HFFc6 (cell line): ENCODE measurements around the gene KANTR. TPM values are rescaled to one million over a fixed set of nuclear protein-coding genes. Genes with fewer than 3 reads are reported as not detected.

Source experiments
- DNase-seq: peaks from one replicate; pipeline ENCODE4 v3.0.0-alpha.2; 2018
- H3K27ac Mint-ChIP-seq: 2 replicates; pipeline ENCODE4 v1.8.0; 2020; ENCODE audit warnings: mild to moderate bottlenecking, mixed read lengths
- H3K27me3 Mint-ChIP-seq: 2 replicates; pipeline ENCODE4 v1.8.0; 2021; ENCODE audit warnings: mild to moderate bottlenecking, moderate library complexity, mixed read lengths; ENCODE audit not compliant: insufficient read depth
- H3K36me3 Mint-ChIP-seq: 2 replicates; pipeline ENCODE4 v1.8.0; 2021; ENCODE audit warnings: low read depth, mixed read lengths
- H3K4me1 Mint-ChIP-seq: 2 replicates; pipeline ENCODE4 v1.8.0; 2020; ENCODE audit warnings: low read depth, mixed read lengths
- H3K4me3 Mint-ChIP-seq: 2 replicates; pipeline ENCODE4 v1.8.0; 2020; ENCODE audit warnings: mild to moderate bottlenecking, moderate library complexity, mixed read lengths
- H3K9me3 Mint-ChIP-seq: 2 replicates; pipeline ENCODE4 v1.8.0; 2020; ENCODE audit warnings: mild to moderate bottlenecking, mixed read lengths
- CTCF ChIP-seq: fragments of 200-600 bp; sonication (generic); IDR thresholded peaks from 2 replicates; pipeline ENCODE4 v1.5.0; 2021; ENCODE audit warnings: antibody characterized with exemption, mild to moderate bottlenecking
- total RNA-seq, 6 experiments: library from RNA; stranded (reverse); fragmentation: NEBNext Ultra II Directional; extraction: Animal tissue kit (Norgen Biotek cat#: 25700); gene quantifications; 2 replicates in 1 of 6; 3 replicates in 5 of 6; pipeline ENCODE4 v1.2.3, GENCODE V29; 2021

The KANTR gene
- total RNA-seq, 6 experiments from 2014 or later, result 2.6 to 4.8 (median 3.2) TPM

DNA sequence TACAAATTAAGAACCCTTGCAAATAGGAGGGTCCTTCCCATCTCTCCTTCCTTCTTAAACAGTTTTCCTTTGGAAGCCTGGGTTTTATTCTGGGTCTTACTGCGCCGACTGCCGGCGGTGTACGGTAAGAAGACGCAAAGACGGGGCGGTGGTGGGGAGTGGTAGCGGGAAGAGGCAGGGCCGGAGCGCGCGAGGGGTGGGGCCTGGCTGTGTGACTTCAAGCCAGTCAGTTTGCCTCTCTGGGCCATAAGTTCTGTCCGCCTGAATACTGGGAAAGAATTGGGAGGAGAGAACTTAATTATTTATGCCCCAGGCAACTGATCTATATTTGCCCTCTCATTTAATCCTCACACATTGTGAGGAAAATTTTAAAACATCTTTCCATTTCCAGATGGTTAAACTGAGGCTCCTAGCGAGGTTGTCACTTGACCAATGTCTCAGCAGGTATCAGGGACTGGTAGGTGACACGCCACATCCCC lies 726 bp upstream of the KANTR start:
- H3K4me3 Mint-ChIP-seq, result peak overlapping the region; percentile 92
- H3K36me3 Mint-ChIP-seq, result no peaks in the 10 kb centered on the region
- H3K27ac Mint-ChIP-seq, result peak overlapping the region; percentile 81
- no peaks in the 10 kb centered on the region; the same call in 1 of the 2 replicates for H3K27me3 Mint-ChIP-seq
- H3K4me1 Mint-ChIP-seq, result peaks cover 36% of the 10 kb centered on the region
- H3K9me3 Mint-ChIP-seq, result no peaks in the 10 kb centered on the region
- TF ChIP-seq CTCF, result peak; percentile 74
- DNase-seq, result peak; percentile 59

GRCh38 chrX:53094582-53094905 lies 602 bp downstream of the KANTR start:
- H3K27me3 Mint-ChIP-seq, result no peaks in the 10 kb centered on the region
- H3K36me3 Mint-ChIP-seq, result peaks cover 3% of the 10 kb centered on the region; the same call in 1 of the 2 replicates
- no peak for TF ChIP-seq CTCF
- peaks cover 26% of the 10 kb centered on the region for H3K4me1 Mint-ChIP-seq
- H3K4me3 Mint-ChIP-seq, result peak overlapping the region; percentile 92
- no peak for DNase-seq
- peak overlapping the region; percentile 79 for H3K27ac Mint-ChIP-seq
- H3K9me3 Mint-ChIP-seq, result no peaks in the 10 kb centered on the region

DNA sequence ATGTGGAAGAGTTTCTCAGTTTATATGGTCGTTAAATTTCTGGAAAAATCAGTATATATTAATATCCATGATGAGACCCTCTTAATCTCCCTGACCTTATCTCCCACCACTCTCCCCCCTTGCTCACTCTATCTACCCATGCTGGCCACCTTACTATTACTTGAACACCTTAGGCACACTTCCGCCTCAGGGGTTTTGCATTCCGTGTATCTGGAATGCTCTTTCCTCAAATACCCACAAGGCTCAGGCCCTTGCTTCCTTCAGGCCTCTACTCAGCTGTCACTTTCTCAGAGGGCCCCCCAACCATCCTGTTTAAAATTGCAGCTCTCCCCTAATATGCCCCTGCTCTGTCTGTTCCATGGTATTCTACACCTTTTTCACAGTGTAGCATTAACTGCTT lies 1.9 kb downstream of the KANTR start:
- H3K4me1 Mint-ChIP-seq, result peaks cover 26% of the 10 kb centered on the region
- TF ChIP-seq CTCF, result no peak
- no peaks in the 10 kb centered on the region for H3K9me3 Mint-ChIP-seq
- no peak overlapping the region; the same call in 1 of the 2 replicates for H3K4me3 Mint-ChIP-seq
- no peak overlapping the region for H3K27ac Mint-ChIP-seq
- peaks cover 5% of the 10 kb centered on the region; the same call in 1 of the 2 replicates for H3K36me3 Mint-ChIP-seq
- DNase-seq, result no peak
- H3K27me3 Mint-ChIP-seq, result no peaks in the 10 kb centered on the region

DNA sequence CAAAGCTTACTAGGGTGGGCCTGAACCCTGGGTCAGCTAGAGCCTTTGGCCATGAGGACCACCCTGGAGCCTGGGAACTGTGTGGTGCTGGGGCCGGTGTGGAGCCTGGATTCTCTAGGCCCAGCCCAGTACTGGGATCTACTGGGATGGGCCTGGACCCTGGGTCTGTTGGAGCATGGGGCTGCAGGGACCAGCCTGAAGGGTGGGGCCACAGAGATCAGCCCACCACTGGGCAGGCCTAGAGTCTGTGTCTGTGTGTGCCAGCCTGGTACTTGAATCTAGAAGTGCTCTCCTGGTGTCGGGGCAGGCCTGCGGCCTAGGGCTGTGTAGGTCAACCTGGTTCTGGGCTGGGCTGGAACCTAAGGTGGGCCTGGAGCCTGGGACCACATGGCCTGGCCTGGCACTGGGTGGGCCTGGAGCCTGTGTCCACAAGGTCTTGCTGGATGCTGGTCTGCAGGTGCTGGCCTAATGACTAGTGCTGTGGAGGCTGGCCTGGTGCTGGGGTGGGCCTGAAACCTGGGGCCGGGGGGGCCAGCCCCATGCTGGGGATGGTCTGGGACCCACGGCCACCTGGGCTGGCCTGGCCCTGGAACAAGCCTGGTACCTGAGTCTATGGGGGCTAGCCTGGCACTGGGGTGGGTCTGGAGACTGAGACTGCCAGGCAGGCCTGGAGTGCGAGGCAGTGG lies 21.1 kb downstream of the KANTR start:
- H3K9me3 Mint-ChIP-seq, result no peaks in the 10 kb centered on the region
- no peak for DNase-seq
- no peak for TF ChIP-seq CTCF
- H3K36me3 Mint-ChIP-seq, result peaks cover 6% of the 10 kb centered on the region
- H3K4me3 Mint-ChIP-seq, result no peak overlapping the region
- H3K4me1 Mint-ChIP-seq, result peaks cover 16% of the 10 kb centered on the region
- no peaks in the 10 kb centered on the region for H3K27me3 Mint-ChIP-seq
- H3K27ac Mint-ChIP-seq, result no peak overlapping the region

GRCh38 chrX:53115550-53115874 lies 21.6 kb downstream of the KANTR start:
- peak overlapping the region; percentile 81 for H3K4me3 Mint-ChIP-seq
- H3K36me3 Mint-ChIP-seq, result peaks cover 6% of the 10 kb centered on the region
- peaks cover 16% of the 10 kb centered on the region for H3K4me1 Mint-ChIP-seq
- no peak for DNase-seq
- no peak for TF ChIP-seq CTCF
- peak overlapping the region; percentile 81 for H3K27ac Mint-ChIP-seq
- no peaks in the 10 kb centered on the region for H3K27me3 Mint-ChIP-seq
- no peaks in the 10 kb centered on the region for H3K9me3 Mint-ChIP-seq
